Measurements from ENCODE around the gene FOSL2. TPM values are rescaled to one million over a fixed set of nuclear protein-coding genes. Genes with fewer than 3 reads are reported as not detected.

The FOSL2 gene
- total and polyA plus RNA-seq, 2 experiments from 2014 or later, result 0.60 to 4.3 TPM

DNA sequence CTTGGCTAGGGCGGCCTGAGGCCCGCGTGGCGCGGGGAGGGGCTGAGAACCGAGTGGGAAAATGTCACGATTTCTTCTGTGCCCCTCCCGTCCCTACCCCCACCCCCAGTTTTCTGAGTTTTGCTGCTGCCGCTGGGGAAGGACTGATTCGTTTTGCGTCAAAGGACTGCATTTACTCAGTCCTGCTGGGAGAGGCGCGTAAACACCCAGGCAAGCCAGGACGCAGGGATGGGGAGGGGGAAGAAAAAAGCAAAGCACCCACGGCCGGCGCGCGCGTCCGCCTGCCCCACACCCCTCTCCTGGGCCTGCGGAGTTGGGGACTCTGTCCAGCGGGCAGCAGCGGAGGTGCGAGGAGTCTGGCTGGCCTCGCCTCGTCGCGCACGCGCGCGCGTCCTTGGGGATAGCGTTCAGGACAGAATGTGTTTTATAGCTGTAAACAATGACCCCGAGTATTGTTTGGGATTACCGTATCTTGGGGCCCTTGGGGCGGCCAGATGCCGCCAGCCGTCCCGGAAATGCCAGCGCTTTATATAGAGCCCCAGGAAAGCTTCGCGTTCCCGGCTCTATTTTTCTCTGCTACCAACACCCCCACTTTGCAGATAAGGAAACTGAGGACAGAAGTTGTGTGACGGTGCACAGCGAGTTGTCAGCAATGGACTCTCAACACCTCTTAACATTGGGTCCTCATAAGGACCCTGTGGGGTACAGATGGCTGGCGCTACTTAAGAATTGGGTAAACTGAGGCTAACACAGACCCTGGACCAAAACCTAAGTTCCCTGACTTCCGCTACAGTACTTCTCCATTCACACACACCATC, 1.7 kb upstream of the FOSL2 start:
- no peak overlapping the region for H3K27ac ChIP-seq (ENCODE audit: low read depth)
- H2AFZ ChIP-seq, result peak overlapping the region; percentile 95
- no peak overlapping the region for H3K27ac Mint-ChIP-seq

More for the DNA sequence above, 1.7 kb upstream of the FOSL2 start:
- Histone ChIP-seq H4K20me1 (replicated peaks; ENCODE audit: insufficient read depth) (no peaks in the 10 kb centered on the region; the same call in none of the 2 replicates), H3K4me3 (peak overlapping the region; percentile 96), H3K36me3 (ENCODE audit: insufficient read depth) (no peaks in the 10 kb centered on the region), H3K4me1 (ENCODE audit: insufficient read depth) (peaks cover 16% of the 10 kb centered on the region; the same call in 1 of the 2 replicates), H3K4me2 (peak overlapping the region; percentile 95), H3K9me2 (ENCODE audit: insufficient read depth) (0 out of 2 replicates have a peak, but pooled peaks cover 3% of the 10 kb centered on the region), H3K79me2 (replicated peaks; ENCODE audit: insufficient read depth) (no peaks in the 10 kb centered on the region), H3F3A (replicated peaks; ENCODE audit: low read depth) (0 out of 2 replicates have a peak, but pooled peaks cover 12% of the 10 kb centered on the region), H3K27me3 (ENCODE audit: insufficient read depth) (peaks cover 73% of the 10 kb centered on the region)
- TF ChIP-seq, protein P1, sequence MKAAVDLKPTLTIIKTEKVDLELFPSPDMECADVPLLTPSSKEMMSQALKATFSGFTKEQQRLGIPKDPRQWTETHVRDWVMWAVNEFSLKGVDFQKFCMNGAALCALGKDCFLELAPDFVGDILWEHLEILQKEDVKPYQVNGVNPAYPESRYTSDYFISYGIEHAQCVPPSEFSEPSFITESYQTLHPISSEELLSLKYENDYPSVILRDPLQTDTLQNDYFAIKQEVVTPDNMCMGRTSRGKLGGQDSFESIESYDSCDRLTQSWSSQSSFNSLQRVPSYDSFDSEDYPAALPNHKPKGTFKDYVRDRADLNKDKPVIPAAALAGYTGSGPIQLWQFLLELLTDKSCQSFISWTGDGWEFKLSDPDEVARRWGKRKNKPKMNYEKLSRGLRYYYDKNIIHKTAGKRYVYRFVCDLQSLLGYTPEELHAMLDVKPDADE (IDR thresholded peaks at IDR 0.05), result no peak
- TF ChIP-seq NANOG (IDR thresholded peaks at IDR 0.05; ENCODE audit: borderline replicate concordance) (no peak), EZH2 (IDR thresholded peaks at IDR 0.05; ENCODE audit: low read depth, unreplicated experiment) (no peak), POLR2AphosphoS5 (IDR thresholded peaks at IDR 0.05; ENCODE audit: low read depth) (peak; percentile 39; the same call in 1 of the 2 replicates), CREB1 (CRISPR knock-in tag; IDR thresholded peaks at IDR 0.05; ENCODE audit: low read depth) (no peak), JUNB (IDR thresholded peaks at IDR 0.05; ENCODE audit: unreplicated experiment) (no peak), ZNF331 (CRISPR knock-in tag; IDR thresholded peaks at IDR 0.05; ENCODE audit: low read depth) (no peak)
- TF ChIP-seq, protein P2, sequence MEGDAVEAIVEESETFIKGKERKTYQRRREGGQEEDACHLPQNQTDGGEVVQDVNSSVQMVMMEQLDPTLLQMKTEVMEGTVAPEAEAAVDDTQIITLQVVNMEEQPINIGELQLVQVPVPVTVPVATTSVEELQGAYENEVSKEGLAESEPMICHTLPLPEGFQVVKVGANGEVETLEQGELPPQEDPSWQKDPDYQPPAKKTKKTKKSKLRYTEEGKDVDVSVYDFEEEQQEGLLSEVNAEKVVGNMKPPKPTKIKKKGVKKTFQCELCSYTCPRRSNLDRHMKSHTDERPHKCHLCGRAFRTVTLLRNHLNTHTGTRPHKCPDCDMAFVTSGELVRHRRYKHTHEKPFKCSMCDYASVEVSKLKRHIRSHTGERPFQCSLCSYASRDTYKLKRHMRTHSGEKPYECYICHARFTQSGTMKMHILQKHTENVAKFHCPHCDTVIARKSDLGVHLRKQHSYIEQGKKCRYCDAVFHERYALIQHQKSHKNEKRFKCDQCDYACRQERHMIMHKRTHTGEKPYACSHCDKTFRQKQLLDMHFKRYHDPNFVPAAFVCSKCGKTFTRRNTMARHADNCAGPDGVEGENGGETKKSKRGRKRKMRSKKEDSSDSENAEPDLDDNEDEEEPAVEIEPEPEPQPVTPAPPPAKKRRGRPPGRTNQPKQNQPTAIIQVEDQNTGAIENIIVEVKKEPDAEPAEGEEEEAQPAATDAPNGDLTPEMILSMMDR (conservative IDR thresholded peaks at IDR 0.05; ENCODE audit: low read depth in 2 of 2), result no peak
- TF ChIP-seq, protein P3, sequence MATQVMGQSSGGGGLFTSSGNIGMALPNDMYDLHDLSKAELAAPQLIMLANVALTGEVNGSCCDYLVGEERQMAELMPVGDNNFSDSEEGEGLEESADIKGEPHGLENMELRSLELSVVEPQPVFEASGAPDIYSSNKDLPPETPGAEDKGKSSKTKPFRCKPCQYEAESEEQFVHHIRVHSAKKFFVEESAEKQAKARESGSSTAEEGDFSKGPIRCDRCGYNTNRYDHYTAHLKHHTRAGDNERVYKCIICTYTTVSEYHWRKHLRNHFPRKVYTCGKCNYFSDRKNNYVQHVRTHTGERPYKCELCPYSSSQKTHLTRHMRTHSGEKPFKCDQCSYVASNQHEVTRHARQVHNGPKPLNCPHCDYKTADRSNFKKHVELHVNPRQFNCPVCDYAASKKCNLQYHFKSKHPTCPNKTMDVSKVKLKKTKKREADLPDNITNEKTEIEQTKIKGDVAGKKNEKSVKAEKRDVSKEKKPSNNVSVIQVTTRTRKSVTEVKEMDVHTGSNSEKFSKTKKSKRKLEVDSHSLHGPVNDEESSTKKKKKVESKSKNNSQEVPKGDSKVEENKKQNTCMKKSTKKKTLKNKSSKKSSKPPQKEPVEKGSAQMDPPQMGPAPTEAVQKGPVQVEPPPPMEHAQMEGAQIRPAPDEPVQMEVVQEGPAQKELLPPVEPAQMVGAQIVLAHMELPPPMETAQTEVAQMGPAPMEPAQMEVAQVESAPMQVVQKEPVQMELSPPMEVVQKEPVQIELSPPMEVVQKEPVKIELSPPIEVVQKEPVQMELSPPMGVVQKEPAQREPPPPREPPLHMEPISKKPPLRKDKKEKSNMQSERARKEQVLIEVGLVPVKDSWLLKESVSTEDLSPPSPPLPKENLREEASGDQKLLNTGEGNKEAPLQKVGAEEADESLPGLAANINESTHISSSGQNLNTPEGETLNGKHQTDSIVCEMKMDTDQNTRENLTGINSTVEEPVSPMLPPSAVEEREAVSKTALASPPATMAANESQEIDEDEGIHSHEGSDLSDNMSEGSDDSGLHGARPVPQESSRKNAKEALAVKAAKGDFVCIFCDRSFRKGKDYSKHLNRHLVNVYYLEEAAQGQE (IDR thresholded peaks at IDR 0.05; ENCODE audit: unreplicated experiment), result no peak
- peak; percentile 2 for ATAC-seq
- Mint-ChIP-seq H3K36me3 (ENCODE audit: low read depth) (no peaks in the 10 kb centered on the region), H3K4me1 (peaks cover 26% of the 10 kb centered on the region), H3K27me3 (ENCODE audit: insufficient read depth, low read depth, poor library complexity) (peaks cover 45% of the 10 kb centered on the region), H3K4me3 (peak overlapping the region; percentile 87), H3K9me3 (no peaks in the 10 kb centered on the region)
- peak; percentile 55 for DNase-seq (ENCODE audit: low spot score)
